ENCODE results near the gene TMEM80. TPM values are rescaled to one million over a fixed set of nuclear protein-coding genes. Genes with fewer than 3 reads are reported as not detected.

The TMEM80 gene
- total and polyA plus RNA-seq, 2 of the 4 experiments (the other 2 are of a cell fraction), result 5.6 to 21.7 TPM

DNA sequence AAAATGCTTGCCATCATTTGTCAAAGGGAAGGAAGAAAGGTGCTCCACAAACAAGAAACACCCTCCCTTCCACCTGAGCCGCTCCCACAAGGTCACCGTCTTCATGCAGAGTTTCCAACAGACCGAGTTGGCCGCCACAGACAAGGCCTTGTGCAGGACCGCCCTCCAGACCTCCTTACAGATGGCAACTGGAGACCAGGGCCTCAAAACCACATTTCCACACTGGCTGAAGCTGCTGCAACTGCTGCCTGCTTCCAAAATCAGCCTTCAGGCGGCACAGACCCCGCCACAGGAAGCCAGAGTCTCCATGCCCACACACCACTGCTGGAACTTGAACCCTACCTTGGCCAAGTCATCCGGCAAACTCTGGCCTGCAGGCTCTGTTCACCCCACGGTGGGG, 6.9 kb upstream of the TMEM80 start:
- Histone ChIP-seq H2BK120ac (ENCODE audit: low read depth, low read length) (no peak overlapping the region), H3K4me3 (ENCODE audit: insufficient read depth, low read depth, low read length) (no peak overlapping the region), H4K5ac (ENCODE audit: low read depth, low read length) (no peak overlapping the region), H3K79me1 (ENCODE audit: low read depth in 1 of 2, low read length in 2 of 2) (peaks cover 14 to 48% of the 10 kb centered on the region in 2 experiments; a peak in 3 of 4 replicates), H2BK15ac (ENCODE audit: low read depth, low read length) (no peak overlapping the region), H4K20me1 (ENCODE audit: insufficient read depth, low read length) (peaks cover 24% of the 10 kb centered on the region), H3K23ac (ENCODE audit: low read depth, low read length) (no peak overlapping the region), H3K27ac (ENCODE audit: insufficient read depth, low read length) (no peak overlapping the region), H2AK5ac (ENCODE audit: low read depth, low read length) (no peak overlapping the region), H4K91ac (ENCODE audit: insufficient read depth, low read depth, low read length) (no peak overlapping the region), H3K9ac (ENCODE audit: low read depth, low read length) (no peak overlapping the region), H4K8ac (ENCODE audit: low read depth in 2 of 2, low read length in 2 of 2) (no peak overlapping the region), H2AFZ (replicated peaks; ENCODE audit: low read length, poor library complexity) (no peak overlapping the region), H3K4me2 (ENCODE audit: low read depth, low read length) (no peak overlapping the region), H3K4ac (ENCODE audit: low read depth, low read length) (no peak overlapping the region), H3K9me1 (ENCODE audit: insufficient read depth, low read length) (peaks cover 12% of the 10 kb centered on the region; the same call in 1 of the 2 replicates), H3K18ac (ENCODE audit: low read depth, low read length) (no peak overlapping the region), H3K27me3 (ENCODE audit: control insufficient read depth, insufficient read depth, low read length) (no peaks in the 10 kb centered on the region), H3K9me3 (ENCODE audit: control insufficient read depth, insufficient read depth, low read length) (no peaks in the 10 kb centered on the region), H2BK20ac (ENCODE audit: low read depth, low read length) (no peak overlapping the region), H3K56ac (ENCODE audit: extremely low read depth, insufficient read depth, low read length) (no peak overlapping the region), H3K36me3 (ENCODE audit: control insufficient read depth, insufficient read depth, low read length) (peaks cover 42% of the 10 kb centered on the region), H2BK5ac (ENCODE audit: low read depth, low read length, poor library complexity, severe bottlenecking) (no peak overlapping the region), H3K4me1 (ENCODE audit: control insufficient read depth, insufficient read depth, low read length) (peaks cover 6% of the 10 kb centered on the region; the same call in 1 of the 2 replicates), H3K14ac (replicated peaks; ENCODE audit: low read depth, low read length) (no peak overlapping the region), H2AK9ac (replicated peaks; ENCODE audit: low read depth, low read length, poor library complexity) (no peak overlapping the region)
- 100% methylated on average over 7 of the region's 9 CpGs; no CpG with 5 or more reads in 1 of the 2 experiments for WGBS, 2 experiments (ENCODE audit: extremely low coverage in 2 of 2, insufficient read length in 1 of 2)
- ChIA-PET POLR2A (ENCODE audit: unreplicated experiment) (no interaction called here), CTCF (interaction anchor here (0.6 kb wide), 1 partner anchor 642 kb away, joined by 4 read pairs; no protein-coding TSS in a partner anchor)
- intact Hi-C loops (cut with micrococcal nuclease), result no loop called here
- no peak for DNase-seq
- ATAC-seq (ENCODE audit: low read depth), result no peak
- in situ Hi-C loops (cut with MboI; ENCODE audit: low sequenced_read_pairs), result no loop called here
- no TSS peak for BruUV-seq (replicated peaks)
- dilution Hi-C loops (cut with HindIII; ENCODE audit: low sequenced_read_pairs, unreplicated experiment), result no loop called here
- TF ChIP-seq CHD1 (IDR thresholded peaks at IDR 0.05; ENCODE audit: low read depth, low read length) (no peak), RFX5 (IDR thresholded peaks at IDR 0.05; ENCODE audit: low read depth, low read length) (no peak), NFE2L2 (IDR thresholded peaks at IDR 0.05; ENCODE audit: low read depth, low read length) (no peak), RAD21 (IDR thresholded peaks at IDR 0.05; ENCODE audit: low read length) (no peak), MAZ (IDR thresholded peaks at IDR 0.05; ENCODE audit: borderline replicate concordance, low read depth, low read length) (no peak), MAFK (IDR thresholded peaks at IDR 0.05; ENCODE audit: low read depth, low read length) (no peak), BHLHE40 (IDR thresholded peaks at IDR 0.05; ENCODE audit: low read depth, low read length) (no peak), RCOR1 (IDR thresholded peaks at IDR 0.05; ENCODE audit: insufficient replicate concordance, low read length) (no peak), FOS (IDR thresholded peaks at IDR 0.05; ENCODE audit: low read depth, low read length) (no peak)
- TF ChIP-seq, protein P1, sequence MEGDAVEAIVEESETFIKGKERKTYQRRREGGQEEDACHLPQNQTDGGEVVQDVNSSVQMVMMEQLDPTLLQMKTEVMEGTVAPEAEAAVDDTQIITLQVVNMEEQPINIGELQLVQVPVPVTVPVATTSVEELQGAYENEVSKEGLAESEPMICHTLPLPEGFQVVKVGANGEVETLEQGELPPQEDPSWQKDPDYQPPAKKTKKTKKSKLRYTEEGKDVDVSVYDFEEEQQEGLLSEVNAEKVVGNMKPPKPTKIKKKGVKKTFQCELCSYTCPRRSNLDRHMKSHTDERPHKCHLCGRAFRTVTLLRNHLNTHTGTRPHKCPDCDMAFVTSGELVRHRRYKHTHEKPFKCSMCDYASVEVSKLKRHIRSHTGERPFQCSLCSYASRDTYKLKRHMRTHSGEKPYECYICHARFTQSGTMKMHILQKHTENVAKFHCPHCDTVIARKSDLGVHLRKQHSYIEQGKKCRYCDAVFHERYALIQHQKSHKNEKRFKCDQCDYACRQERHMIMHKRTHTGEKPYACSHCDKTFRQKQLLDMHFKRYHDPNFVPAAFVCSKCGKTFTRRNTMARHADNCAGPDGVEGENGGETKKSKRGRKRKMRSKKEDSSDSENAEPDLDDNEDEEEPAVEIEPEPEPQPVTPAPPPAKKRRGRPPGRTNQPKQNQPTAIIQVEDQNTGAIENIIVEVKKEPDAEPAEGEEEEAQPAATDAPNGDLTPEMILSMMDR (conservative IDR thresholded peaks at IDR 0.05; ENCODE audit: low read depth, low read length), result no peak
- TF ChIP-seq, protein P2, sequence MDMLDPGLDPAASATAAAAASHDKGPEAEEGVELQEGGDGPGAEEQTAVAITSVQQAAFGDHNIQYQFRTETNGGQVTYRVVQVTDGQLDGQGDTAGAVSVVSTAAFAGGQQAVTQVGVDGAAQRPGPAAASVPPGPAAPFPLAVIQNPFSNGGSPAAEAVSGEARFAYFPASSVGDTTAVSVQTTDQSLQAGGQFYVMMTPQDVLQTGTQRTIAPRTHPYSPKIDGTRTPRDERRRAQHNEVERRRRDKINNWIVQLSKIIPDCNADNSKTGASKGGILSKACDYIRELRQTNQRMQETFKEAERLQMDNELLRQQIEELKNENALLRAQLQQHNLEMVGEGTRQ (IDR thresholded peaks at IDR 0.05; ENCODE audit: low read depth, low read length), result no peak
